MG63 (cell line): Measurements from ENCODE around the gene CERS3. TPM values are rescaled to one million over a fixed set of nuclear protein-coding genes. Genes with fewer than 3 reads are reported as not detected.
A peak's percentile ranks its signal among the peaks of the same experiment; 100 is the strongest.

Source experiments
- DNase-seq: peaks from one replicate; pipeline ENCODE4 v3.0.0-alpha.2; 2020
- H3K27me3 ChIP-seq: fragments of 250-450 bp; sonication (Bioruptor Pico); 2 replicates; pipeline ENCODE4 v1.5.1; 2020; ENCODE audit warnings: mild to moderate bottlenecking, moderate library complexity
- H3K36me3 ChIP-seq: fragments of 250-450 bp; sonication (Bioruptor Pico); 2 replicates; pipeline ENCODE4 v1.5.1; 2020; ENCODE audit warnings: mild to moderate bottlenecking, moderate library complexity
- H3K4me3 ChIP-seq: fragments of 250-450 bp; sonication (Bioruptor Pico); 2 replicates; pipeline ENCODE4 v1.5.1; 2020; ENCODE audit warnings: mild to moderate bottlenecking, moderate library complexity
- H3K9me3 ChIP-seq: fragments of 250-450 bp; sonication (Bioruptor Pico); 2 replicates; pipeline ENCODE4 v1.5.1; 2020; ENCODE audit warnings: mild to moderate bottlenecking, moderate library complexity
- total RNA-seq: library from RNA; depleted of rRNA; stranded (reverse); fragments of >200 nt; shearing (Covaris generic); gene quantifications from 2 replicates; pipeline ENCODE4 v1.2.3, GENCODE V29; 2014; ENCODE audit warnings: low replicate concordance

The CERS3 gene
- total RNA-seq, 1 experiment from 2014 or later: not detected

DNA sequence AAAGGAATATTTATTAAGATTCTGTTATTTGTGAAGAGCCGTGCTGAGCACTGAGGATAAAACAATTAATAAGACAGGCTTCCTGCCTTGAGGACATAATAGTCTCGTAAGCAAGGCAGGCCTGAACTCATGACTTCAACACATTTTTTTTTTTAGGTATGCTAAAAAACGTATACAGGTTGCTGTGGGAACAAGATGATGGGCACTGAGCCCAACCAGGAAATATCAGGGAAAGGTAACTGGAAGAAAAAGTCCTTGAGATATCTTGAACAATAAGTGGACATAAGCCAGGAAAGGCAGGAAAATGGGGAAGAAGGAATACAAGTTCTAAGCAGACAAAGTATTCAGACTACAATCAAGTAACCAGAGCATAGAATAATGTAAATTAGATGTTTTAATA, 26.1 kb downstream of the CERS3 start:
- no peaks in the 10 kb centered on the region for H3K36me3 ChIP-seq

DNA sequence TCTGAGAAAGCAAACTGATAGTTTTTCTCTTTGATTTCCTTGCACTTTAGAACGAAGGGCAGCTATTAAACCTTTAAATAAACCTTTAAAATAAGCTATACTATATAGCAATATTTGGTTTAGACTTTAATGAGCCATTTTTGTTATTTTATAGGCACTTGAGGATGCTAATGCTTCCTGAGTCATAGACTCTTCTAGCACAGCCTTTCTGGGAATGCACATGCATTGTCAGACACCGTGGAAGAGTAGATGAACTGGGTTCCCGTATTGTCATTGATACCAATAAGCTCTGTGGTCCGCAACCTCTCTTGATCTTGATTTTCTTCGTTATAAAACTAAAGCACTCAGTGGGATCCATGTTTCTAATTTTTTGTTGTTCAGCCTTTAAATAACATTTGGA, 27.6 kb downstream of the CERS3 start:
- Histone ChIP-seq H3K9me3 (no peaks in the 10 kb centered on the region), H3K4me3 (no peak overlapping the region), H3K27me3 (peaks cover 19% of the 10 kb centered on the region; the same call in 1 of the 2 replicates), H3K36me3 (no peaks in the 10 kb centered on the region)
- DNase-seq: no peak

More for the DNA sequence above, 26.1 kb downstream of the CERS3 start:
- Histone ChIP-seq H3K27me3 (peaks cover 15% of the 10 kb centered on the region), H3K4me3 (no peak overlapping the region), H3K9me3 (no peaks in the 10 kb centered on the region)
- DNase-seq: no peak

DNA sequence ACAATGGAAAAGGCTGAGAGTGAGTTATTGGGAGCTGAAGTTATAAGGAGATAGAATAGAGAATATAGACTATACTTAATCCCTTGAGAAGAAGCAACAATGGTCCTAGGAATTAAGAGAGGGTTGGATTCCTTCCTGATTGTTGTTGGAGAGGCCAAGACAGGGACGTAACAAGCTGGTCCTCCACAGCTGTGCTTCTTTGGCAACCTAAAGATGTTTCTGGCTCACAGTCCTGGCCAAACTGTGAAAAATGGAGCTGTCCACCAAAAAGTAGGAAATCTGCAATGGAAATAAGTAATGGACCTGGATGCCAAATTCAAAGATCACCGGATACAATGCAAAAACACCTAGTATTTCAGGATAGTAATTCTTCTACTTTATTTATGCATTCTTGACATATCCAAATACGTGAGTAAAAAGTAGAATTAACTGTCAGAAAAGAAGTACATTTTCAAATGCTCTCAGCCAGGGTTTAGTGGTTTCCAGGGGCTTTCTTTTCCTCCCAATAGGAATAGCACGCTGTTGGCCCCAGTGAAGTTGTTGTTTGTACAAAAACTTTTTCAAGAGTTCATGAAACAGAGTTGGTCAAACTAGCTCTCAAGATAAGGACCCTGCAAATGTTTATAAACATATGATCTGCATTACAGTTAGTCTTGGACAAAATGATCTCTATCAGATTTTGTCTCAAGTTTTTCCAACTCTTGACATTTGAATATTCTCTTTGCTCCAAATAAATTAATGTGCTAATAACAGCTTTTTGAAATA, 28.3 kb downstream of the CERS3 start:
- no peak for DNase-seq
- Histone ChIP-seq H3K9me3 (no peaks in the 10 kb centered on the region), H3K27me3 (peaks cover 17% of the 10 kb centered on the region; the same call in 1 of the 2 replicates), H3K4me3 (no peak overlapping the region), H3K36me3 (no peaks in the 10 kb centered on the region)

DNA sequence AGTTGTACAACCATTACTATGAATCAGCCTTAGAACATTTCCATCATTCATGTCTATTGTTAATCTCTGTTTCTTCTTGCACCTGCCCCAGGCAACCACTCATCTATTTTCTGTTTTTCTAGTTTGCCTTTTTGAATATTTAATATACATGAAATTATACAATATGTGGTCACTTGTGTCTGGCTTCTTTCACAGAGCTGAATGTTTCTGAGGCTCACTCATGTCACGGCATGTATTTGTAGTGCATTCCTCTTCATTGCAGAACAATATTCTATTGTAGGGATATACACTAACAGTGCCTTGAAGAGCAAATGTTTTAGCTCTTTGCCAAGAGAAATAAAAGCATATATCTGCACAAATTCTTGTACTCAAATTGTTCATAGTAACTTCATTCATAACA, 32.9 kb downstream of the CERS3 start:
- Histone ChIP-seq H3K4me3 (no peak overlapping the region), H3K9me3 (no peaks in the 10 kb centered on the region; the same call in 1 of the 2 replicates), H3K36me3 (no peaks in the 10 kb centered on the region), H3K27me3 (peaks cover 19% of the 10 kb centered on the region; the same call in 1 of the 2 replicates)
- DNase-seq: no peak

DNA sequence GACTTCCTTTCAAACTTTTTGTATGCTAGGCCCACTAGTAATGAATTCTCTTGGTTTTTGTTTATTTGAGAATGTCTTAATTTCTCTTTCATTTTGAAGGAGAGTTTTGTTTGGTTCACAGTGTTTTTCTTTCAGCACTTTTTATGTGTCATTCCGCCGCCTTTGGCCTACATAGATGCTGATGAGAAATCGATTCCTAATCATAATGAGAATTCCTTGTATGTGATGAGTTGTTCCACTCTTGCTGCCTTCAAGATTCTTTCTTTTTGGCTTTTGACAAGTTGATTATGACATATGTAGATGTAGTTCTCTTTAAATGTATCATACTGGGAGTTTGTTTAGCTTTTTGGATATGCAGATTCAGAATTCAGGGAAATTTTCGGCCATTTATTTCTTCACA, 35.5 kb downstream of the CERS3 start:
- no peaks in the 10 kb centered on the region; the same call in 1 of the 2 replicates for H3K9me3 ChIP-seq
- no peak overlapping the region for H3K4me3 ChIP-seq
- no peaks in the 10 kb centered on the region for H3K36me3 ChIP-seq
- DNase-seq: no peak
- H3K27me3 ChIP-seq: peaks cover 20% of the 10 kb centered on the region; the same call in 1 of the 2 replicates

DNA sequence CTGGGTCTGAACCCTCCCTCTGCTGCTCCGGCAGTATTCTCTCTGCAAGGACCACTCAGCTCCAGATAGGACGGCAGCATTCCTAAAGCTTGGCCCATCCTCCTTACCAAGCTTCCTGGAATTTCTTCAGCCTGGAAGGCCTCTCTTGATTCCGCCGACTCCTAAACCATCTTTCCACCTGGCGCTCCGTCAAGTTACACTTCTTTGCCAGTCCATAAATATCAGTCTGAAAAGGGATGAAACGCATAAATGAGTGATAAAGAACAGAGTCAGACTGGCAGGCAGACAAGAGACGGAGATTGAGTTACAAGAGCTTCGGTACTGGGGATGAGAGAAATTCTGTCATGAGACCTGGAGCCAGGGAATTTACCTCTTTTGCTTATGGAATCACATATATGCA, 44.3 kb downstream of the CERS3 start:
- no peak for DNase-seq
- H3K9me3 ChIP-seq: no peaks in the 10 kb centered on the region
- no peaks in the 10 kb centered on the region for H3K27me3 ChIP-seq

DNA sequence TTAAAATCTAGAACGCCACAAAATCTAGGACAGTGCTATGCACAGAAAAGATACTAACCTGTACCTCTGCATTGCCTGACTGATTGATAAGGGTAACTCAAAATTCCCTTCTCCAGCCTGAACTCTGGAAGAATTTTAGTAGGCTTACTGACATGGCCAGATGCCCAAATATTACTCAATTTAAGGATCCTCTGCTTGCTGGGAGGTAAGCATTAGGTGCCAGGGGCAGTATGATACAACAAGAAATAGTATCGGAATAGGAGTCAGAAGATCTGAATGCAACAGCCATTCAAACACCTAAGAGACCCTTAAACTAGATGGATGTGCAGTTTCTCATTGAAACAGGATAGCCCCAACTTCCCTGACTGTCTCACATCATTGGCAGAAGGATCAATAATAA, 45.4 kb downstream of the CERS3 start:
- H3K36me3 ChIP-seq: no peaks in the 10 kb centered on the region
- H3K27me3 ChIP-seq: no peaks in the 10 kb centered on the region
- H3K4me3 ChIP-seq: no peak overlapping the region
- no peak for DNase-seq
- peaks cover 7% of the 10 kb centered on the region for H3K9me3 ChIP-seq

More for the DNA sequence above, 44.3 kb downstream of the CERS3 start:
- Histone ChIP-seq H3K36me3 (no peaks in the 10 kb centered on the region), H3K4me3 (no peak overlapping the region)

DNA sequence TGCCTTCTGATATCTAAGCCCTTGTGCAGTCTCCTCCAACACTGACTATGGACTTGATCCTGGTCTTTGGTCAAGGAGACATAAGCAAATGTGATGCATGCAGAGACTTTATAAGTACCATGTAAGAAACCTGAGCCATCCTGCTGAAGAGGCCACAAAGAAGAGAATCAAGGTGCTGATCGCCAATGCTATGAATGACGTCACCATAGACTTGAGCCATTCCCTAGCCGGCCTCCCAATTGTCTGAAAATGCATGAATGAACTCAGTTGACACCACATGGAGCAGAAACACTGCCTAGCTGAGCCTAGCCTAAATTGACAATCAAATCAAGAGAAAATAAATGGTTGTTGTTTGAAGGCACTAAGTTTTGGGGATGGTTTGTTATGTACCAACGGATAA, 51.9 kb downstream of the CERS3 start:
- Histone ChIP-seq H3K27me3 (no peaks in the 10 kb centered on the region), H3K9me3 (peaks cover 19% of the 10 kb centered on the region), H3K4me3 (no peak overlapping the region), H3K36me3 (no peaks in the 10 kb centered on the region)
- DNase-seq: no peak

DNA sequence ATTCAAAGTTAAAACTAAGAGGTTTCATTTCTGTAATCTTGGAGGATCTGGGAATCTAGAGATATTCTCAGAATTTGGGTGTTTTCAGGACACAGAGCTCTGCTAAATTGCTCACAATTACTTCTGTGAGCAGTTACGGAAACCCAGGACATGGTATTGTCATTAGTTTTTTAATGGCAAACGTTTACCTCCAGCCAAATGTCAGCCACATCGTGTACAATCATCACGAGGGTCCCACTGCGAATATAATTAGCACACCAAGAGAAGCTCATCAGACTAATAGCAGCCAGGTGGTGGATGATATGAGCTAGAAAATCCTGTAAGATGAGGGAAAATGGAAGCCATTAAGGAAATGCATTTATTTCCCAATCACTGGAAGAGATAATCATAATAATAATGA, 56.0 kb downstream of the CERS3 start:
- Histone ChIP-seq H3K27me3 (no peaks in the 10 kb centered on the region), H3K9me3 (peaks cover 7% of the 10 kb centered on the region; the same call in 1 of the 2 replicates), H3K4me3 (no peak overlapping the region), H3K36me3 (no peaks in the 10 kb centered on the region)
- no peak for DNase-seq

DNA sequence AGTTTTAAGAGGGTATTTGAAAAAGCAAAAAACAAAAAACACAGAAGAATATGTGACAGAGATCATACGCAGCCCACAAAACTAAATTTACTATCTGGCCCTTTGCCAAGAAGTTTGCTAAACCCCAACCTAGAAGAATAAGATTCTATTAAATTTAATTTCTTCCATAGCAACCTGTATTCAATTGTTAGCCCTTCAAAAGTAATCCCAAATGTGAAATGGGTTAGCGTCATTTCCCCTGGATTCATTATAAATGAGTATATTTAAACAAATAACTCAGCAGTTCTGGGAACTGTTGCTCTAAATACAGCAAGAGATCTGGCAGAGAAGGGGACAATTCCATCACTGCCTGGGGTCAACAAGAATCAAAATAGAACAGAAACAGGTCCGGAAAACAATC, 56.8 kb downstream of the CERS3 start:
- no peak overlapping the region for H3K4me3 ChIP-seq
- no peak for DNase-seq
- H3K36me3 ChIP-seq: no peaks in the 10 kb centered on the region
- 0 out of 2 replicates have a peak, but pooled peaks cover 4% of the 10 kb centered on the region for H3K9me3 ChIP-seq
- no peaks in the 10 kb centered on the region for H3K27me3 ChIP-seq

DNA sequence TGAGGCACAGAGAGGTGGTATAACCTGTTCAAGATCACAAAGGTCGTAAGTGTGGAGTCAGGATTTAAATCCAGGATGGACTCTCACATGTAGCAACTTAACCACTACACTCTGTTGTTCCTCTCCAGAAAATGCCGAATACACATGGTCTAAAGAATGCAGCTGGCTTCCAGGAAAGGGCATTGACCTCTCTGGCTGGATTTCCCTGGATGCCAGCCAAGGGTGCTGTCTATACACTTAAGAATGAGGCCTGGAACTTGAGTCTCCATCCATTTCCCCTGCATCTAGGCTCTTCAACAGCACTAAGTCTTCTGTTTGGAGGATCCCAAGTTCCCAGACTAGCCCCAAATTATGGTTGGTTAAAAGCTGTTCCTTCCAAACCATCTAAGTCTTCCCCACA, 60.5 kb downstream of the CERS3 start:
- H3K9me3 ChIP-seq: no peaks in the 10 kb centered on the region
- DNase-seq: peak; percentile 91
- H3K4me3 ChIP-seq: no peak overlapping the region
- no peaks in the 10 kb centered on the region for H3K27me3 ChIP-seq
- H3K36me3 ChIP-seq: no peaks in the 10 kb centered on the region

DNA sequence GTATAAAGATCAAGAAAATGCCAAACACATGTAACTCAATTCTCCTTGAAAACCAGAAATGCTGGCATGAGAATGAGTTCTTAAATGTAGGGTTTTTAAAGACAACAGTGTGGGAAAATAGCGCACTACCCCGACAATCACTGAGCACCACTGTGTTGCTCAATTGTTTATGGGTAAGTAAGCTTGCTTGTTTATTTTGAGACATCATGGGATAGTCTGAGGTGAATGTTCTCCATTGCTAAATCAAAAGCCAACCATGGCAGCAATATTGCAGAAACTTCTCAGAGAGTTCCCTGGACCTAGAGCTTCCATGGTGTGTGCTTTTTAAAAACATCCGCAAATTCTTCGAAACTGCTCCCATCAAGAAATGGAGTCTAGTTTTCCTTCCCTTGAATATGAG, 62.7 kb downstream of the CERS3 start:
- Histone ChIP-seq H3K36me3 (no peaks in the 10 kb centered on the region), H3K27me3 (0 out of 2 replicates have a peak, but pooled peaks cover 2% of the 10 kb centered on the region), H3K9me3 (no peaks in the 10 kb centered on the region), H3K4me3 (no peak overlapping the region)
- no peak for DNase-seq

DNA sequence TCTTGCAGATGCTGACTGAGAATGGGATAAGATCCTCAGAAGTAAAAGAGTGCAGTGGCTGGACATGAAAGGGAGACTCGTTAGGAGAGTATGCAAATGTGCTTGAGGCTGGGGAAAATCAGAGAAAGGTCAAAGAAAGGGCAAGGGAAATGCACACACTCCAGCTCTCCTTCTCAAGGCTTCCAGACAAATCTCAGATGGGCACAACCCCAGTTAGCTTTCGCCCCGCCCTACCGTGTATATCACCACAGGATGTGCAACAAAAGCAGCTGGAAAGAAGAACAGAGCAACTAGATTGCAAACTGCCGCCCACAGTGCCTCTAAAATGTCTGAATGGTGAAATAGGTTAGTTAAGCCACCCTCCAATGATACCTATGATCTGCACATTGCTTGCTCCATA, 63.9 kb downstream of the CERS3 start:
- no peak for DNase-seq
- no peak overlapping the region for H3K4me3 ChIP-seq
- H3K27me3 ChIP-seq: 0 out of 2 replicates have a peak, but pooled peaks cover 2% of the 10 kb centered on the region
- H3K9me3 ChIP-seq: no peaks in the 10 kb centered on the region
- no peaks in the 10 kb centered on the region for H3K36me3 ChIP-seq

DNA sequence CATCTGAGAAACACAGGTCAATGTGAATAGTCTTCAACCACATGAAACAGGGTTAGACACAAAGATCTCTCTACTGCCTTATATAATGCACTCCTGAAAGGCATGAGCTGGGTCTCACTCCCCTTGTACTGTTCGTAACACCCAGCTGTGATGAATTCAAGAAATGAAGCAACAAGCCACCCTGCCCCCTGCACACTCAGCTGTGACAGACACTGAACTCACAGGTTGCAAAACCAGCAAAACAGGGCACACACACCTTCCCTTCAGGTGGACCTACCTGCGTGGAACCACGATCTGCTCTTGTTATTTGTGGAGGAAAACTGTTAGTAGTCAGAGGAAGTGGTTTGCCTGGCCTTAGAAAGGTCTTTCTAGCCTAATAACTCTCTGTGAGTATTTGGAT, 64.5 kb downstream of the CERS3 start:
- no peak for DNase-seq
- Histone ChIP-seq H3K9me3 (no peaks in the 10 kb centered on the region), H3K27me3 (0 out of 2 replicates have a peak, but pooled peaks cover 2% of the 10 kb centered on the region), H3K36me3 (no peaks in the 10 kb centered on the region), H3K4me3 (no peak overlapping the region)

DNA sequence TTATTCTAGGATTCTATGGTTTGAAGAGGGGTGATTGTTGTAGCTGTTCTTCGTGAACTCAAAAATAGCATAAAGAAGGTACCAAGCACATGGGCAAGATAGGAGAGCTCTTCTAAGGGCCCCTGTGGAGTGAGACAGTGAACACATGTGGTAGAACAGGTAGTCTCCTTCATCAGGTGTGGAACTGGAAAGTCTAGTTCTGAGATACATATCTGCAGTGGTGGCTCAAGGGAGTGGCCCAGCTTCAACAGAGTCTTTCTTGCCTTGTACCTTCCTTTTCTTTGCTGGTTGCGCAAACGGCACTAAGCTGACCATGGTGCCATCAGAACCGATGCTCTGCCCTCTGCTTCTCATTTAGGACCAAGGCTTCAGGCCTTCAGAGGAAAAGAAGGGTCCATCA, 65.2 kb downstream of the CERS3 start:
- DNase-seq: no peak
- Histone ChIP-seq H3K27me3 (0 out of 2 replicates have a peak, but pooled peaks cover 2% of the 10 kb centered on the region), H3K4me3 (no peak overlapping the region), H3K36me3 (no peaks in the 10 kb centered on the region), H3K9me3 (no peaks in the 10 kb centered on the region)

DNA sequence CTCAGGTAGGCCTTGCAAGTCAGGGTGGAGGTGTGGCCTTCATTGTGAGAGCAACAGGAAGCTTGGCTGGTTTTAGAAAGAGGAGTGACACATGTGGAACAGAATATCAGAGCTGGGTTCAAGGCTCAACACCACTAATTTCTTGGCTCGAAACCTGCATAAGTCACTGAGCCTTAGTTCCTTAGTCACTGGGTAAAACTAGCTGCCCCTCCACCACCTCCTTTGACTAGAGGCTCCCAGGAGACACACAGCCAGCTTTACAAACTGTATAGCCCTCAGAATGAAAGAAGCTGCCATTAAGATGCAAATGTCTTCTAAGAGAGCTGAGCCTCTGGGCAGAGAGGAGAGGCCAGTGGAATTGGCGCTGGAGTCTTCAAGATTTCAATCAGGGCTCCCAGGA, 67.7 kb downstream of the CERS3 start:
- no peak overlapping the region for H3K4me3 ChIP-seq
- H3K27me3 ChIP-seq: 0 out of 2 replicates have a peak, but pooled peaks cover 2% of the 10 kb centered on the region
- H3K9me3 ChIP-seq: no peaks in the 10 kb centered on the region
- H3K36me3 ChIP-seq: no peaks in the 10 kb centered on the region
- no peak for DNase-seq

DNA sequence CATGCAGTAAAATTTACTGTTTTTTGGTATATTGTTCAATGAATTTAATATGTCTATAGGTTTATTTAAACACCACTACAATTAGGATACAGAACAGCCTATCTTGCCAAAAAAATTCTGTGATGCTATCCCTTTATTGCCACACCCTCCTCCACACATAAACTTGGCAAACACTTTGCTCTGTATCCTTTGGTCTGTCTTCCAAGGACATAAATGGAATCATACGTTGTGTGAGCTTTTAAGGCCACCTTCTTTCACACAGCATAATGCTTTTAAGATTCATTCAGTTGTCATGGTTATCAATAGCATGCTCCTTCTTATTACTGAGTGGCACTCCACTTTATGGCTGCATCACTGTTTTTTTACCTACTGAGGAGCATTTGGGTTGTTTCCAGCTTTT, 71.5 kb downstream of the CERS3 start:
- no peaks in the 10 kb centered on the region for H3K36me3 ChIP-seq
- DNase-seq: no peak
- H3K9me3 ChIP-seq: no peaks in the 10 kb centered on the region
- no peaks in the 10 kb centered on the region for H3K27me3 ChIP-seq
- no peak overlapping the region for H3K4me3 ChIP-seq

DNA sequence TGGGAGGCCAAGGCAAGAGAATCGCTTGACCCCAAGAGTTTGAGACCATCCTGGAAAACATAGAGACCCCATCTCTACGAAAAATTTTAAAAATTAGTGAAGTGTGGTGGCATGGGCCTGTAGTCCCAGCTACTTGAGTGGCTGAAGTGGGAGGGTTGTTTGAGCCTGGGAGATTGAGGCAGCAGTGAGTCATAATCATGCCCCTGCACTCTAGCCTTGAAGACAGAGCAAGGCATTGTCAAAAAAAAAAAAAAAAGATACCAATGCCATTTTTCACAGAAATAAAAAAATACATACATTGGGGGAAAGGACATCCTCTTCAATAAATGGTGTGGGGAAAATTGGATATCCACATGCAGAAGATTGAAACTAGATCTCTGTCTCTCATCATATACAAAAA, 74.6 kb downstream of the CERS3 start:
- Histone ChIP-seq H3K36me3 (no peaks in the 10 kb centered on the region), H3K27me3 (no peaks in the 10 kb centered on the region), H3K9me3 (peaks cover 6% of the 10 kb centered on the region), H3K4me3 (no peak overlapping the region)
- no peak for DNase-seq
